ENCODE data around the gene SLC12A8. TPM values are rescaled to one million over a fixed set of nuclear protein-coding genes. Genes with fewer than 3 reads are reported as not detected.

The SLC12A8 gene
- total RNA-seq, 1 experiment from 2014 or later: 7.1 TPM

DNA sequence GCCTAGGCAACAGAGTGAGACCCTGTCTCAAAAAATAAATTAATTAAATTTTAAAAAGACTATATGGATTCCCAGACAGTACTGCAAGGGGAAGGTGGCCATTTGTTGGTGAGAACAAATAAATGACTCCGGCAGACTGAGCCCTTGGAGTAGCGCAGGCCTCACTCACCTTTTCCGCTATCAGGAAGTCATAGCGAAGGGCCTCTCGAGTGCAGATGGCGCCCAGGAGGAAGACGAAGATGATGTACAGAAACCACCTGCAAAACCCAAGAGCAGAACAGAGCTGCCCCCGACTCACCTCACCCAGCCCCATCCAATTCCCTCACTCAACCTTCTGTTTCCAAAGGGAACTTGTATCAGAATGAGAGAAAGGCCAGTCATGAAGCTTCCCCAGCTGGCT lies 93.9 kb downstream of the SLC12A8 start:
- intact Hi-C loops (cut with micrococcal nuclease; ENCODE audit: unreplicated experiment): no loop called here
- ChIA-PET CTCF (no interaction called here), POLR2A (ENCODE audit: low non-redundant PET) (no interaction called here)
- no peaks in the 10 kb centered on the region for H3K36me3 ChIP-seq (ENCODE audit: insufficient read depth, low read length, poor library complexity, severe bottlenecking)
- no TSS peak for BruUV-seq (replicated peaks)
- peaks cover 15% of the 10 kb centered on the region for H3K4me1 ChIP-seq (ENCODE audit: insufficient read depth, low read length, poor library complexity, severe bottlenecking)
- H3K27me3 ChIP-seq (replicated peaks; ENCODE audit: insufficient read depth, low read depth, low read length, poor library complexity): no peaks in the 10 kb centered on the region
- H3K9me3 ChIP-seq (ENCODE audit: low read depth, low read length, poor library complexity, severe bottlenecking): no peaks in the 10 kb centered on the region
- no peak for DNase-seq (ENCODE audit: low spot score)
- H3K4me3 ChIP-seq (ENCODE audit: low read depth, low read length, poor library complexity, severe bottlenecking): no peak overlapping the region
- TF ChIP-seq, protein P1, sequence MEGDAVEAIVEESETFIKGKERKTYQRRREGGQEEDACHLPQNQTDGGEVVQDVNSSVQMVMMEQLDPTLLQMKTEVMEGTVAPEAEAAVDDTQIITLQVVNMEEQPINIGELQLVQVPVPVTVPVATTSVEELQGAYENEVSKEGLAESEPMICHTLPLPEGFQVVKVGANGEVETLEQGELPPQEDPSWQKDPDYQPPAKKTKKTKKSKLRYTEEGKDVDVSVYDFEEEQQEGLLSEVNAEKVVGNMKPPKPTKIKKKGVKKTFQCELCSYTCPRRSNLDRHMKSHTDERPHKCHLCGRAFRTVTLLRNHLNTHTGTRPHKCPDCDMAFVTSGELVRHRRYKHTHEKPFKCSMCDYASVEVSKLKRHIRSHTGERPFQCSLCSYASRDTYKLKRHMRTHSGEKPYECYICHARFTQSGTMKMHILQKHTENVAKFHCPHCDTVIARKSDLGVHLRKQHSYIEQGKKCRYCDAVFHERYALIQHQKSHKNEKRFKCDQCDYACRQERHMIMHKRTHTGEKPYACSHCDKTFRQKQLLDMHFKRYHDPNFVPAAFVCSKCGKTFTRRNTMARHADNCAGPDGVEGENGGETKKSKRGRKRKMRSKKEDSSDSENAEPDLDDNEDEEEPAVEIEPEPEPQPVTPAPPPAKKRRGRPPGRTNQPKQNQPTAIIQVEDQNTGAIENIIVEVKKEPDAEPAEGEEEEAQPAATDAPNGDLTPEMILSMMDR (conservative IDR thresholded peaks at IDR 0.05; ENCODE audit: low read depth, low read length): no peak
- no peak for TF ChIP-seq EZH2 (IDR thresholded peaks at IDR 0.05; ENCODE audit: borderline replicate concordance, low read depth, low read length, poor library complexity, severe bottlenecking)
- H3K27ac ChIP-seq (ENCODE audit: low read depth, low read length, poor library complexity, severe bottlenecking): no peak overlapping the region

DNA sequence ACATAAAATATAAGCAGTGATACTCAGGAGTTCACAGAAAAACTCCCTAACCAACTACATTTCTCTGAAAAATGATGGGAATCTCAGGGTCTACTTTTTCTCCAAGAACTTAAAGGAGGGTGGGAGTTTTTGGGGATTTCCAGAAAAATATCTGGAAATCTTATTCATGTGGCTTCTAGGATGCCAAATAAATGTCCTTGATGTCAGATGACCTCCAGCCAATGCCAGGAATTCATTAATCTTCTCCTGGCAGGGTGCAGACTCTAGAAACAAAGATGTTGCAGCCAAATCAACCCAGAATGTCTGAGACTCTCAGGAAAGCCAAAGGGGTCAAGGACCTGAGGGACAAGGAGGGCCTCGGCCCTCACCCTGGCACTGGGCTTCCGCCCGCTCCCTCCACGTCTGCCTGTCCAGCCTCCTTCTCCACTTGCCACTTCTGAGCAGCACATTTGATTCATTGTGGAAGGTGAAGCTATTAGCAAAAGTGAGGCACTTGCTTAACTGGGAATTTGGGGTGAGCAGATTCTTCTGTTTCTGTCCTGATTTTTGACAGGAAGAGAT lies 94.8 kb downstream of the SLC12A8 start:
- intact Hi-C loops (cut with micrococcal nuclease; ENCODE audit: unreplicated experiment): no loop called here
- Histone ChIP-seq H3K4me1 (ENCODE audit: insufficient read depth, low read length, poor library complexity, severe bottlenecking) (peaks cover 14% of the 10 kb centered on the region), H3K36me3 (ENCODE audit: insufficient read depth, low read length, poor library complexity, severe bottlenecking) (no peaks in the 10 kb centered on the region), H3K27ac (ENCODE audit: low read depth, low read length, poor library complexity, severe bottlenecking) (no peak overlapping the region), H3K27me3 (replicated peaks; ENCODE audit: insufficient read depth, low read depth, low read length, poor library complexity) (no peaks in the 10 kb centered on the region), H3K4me3 (ENCODE audit: low read depth, low read length, poor library complexity, severe bottlenecking) (no peak overlapping the region), H3K9me3 (ENCODE audit: low read depth, low read length, poor library complexity, severe bottlenecking) (no peaks in the 10 kb centered on the region)
- TF ChIP-seq, protein P1 (conservative IDR thresholded peaks at IDR 0.05; ENCODE audit: low read depth, low read length): no peak
- TF ChIP-seq EZH2 (IDR thresholded peaks at IDR 0.05; ENCODE audit: borderline replicate concordance, low read depth, low read length, poor library complexity, severe bottlenecking): no peak
- BruUV-seq (replicated peaks): no TSS peak
- ChIA-PET POLR2A (ENCODE audit: low non-redundant PET) (no interaction called here), CTCF (no interaction called here)
- DNase-seq (ENCODE audit: low spot score): no peak

DNA sequence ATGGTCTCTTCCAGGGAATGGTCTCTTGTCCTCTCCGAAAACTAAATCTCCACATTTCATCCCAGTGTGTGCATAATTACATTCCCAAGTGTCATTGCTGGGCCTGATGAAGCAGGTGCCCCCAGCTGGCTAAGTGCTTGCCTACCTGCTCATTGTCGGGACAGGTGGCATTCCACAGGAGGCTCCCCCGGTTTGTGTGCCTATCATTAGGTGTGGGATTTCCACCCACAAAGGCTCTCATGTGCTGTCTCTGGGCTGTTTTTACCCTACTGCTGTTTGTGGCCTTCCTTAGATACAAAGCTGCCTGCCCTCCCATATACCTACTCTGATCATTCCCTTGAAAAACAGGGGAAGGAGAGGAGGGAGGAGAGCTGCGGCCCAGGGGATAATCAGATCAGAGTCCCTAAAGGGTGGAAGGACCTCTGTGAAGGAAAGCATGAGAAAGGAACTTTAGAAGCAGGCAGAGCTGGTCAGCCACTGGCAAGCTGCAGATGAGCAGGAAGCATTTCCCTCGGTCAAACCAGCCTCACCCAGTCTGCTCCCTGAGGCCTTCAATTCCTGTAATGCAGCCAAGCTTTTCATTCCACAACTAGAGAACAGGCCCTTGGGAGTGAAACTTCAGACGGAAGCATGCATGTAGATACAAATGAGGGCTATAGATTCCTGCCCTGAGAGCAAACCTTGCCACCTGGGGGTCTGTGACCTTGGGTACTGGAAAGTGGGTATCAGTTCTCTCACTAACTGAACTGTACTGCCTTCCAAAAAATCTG lies 96.1 kb downstream of the SLC12A8 start:
- Histone ChIP-seq H3K4me1 (ENCODE audit: insufficient read depth, low read length, poor library complexity, severe bottlenecking) (peaks cover 14% of the 10 kb centered on the region), H3K36me3 (ENCODE audit: insufficient read depth, low read length, poor library complexity, severe bottlenecking) (no peaks in the 10 kb centered on the region), H3K4me3 (ENCODE audit: low read depth, low read length, poor library complexity, severe bottlenecking) (no peak overlapping the region), H3K27me3 (replicated peaks; ENCODE audit: insufficient read depth, low read depth, low read length, poor library complexity) (no peaks in the 10 kb centered on the region), H3K27ac (ENCODE audit: low read depth, low read length, poor library complexity, severe bottlenecking) (no peak overlapping the region), H3K9me3 (ENCODE audit: low read depth, low read length, poor library complexity, severe bottlenecking) (no peaks in the 10 kb centered on the region)
- TF ChIP-seq EZH2 (IDR thresholded peaks at IDR 0.05; ENCODE audit: borderline replicate concordance, low read depth, low read length, poor library complexity, severe bottlenecking): no peak
- TF ChIP-seq, protein P1 (conservative IDR thresholded peaks at IDR 0.05; ENCODE audit: low read depth, low read length): no peak
- intact Hi-C loops (cut with micrococcal nuclease; ENCODE audit: unreplicated experiment): no loop called here
- ChIA-PET CTCF (no interaction called here), POLR2A (ENCODE audit: low non-redundant PET) (no interaction called here)
- DNase-seq (ENCODE audit: low spot score): no peak
- BruUV-seq (replicated peaks): no TSS peak
